ENCODE data around the gene LIN28A. TPM values are rescaled to one million over a fixed set of nuclear protein-coding genes. Genes with fewer than 3 reads are reported as not detected.

The LIN28A gene
- total RNA-seq, 4 donors from 2014 or later = not detected

- intact Hi-C loops (cut with DNase I; ENCODE audit: low total_unique reads) = no loop called here
- WGBS, 2 donors = 94 to 95% methylated on average over 3 of the region's 3 CpGs
- TF ChIP-seq POLR2A (IDR thresholded peaks at IDR 0.05) = no peak
- no peak for TF ChIP-seq CTCF (IDR thresholded peaks at IDR 0.05)
These were observed 39.3 kb downstream of the LIN28A start for GRCh38 chr1:26449868-26450267.

GRCh38 chr1:26450908-26451307 lies 40.3 kb downstream of the LIN28A start:
- no peak for DNase-seq (ENCODE audit: low spot score in 2 of 2)
- TF ChIP-seq CTCF (IDR thresholded peaks at IDR 0.05) (no peak), POLR2A (IDR thresholded peaks at IDR 0.05) (no peak)
- intact Hi-C loops (cut with DNase I; ENCODE audit: low total_unique reads) = no loop called here
- no peak overlapping the region for H3K4me3 ChIP-seq (ENCODE audit: low read depth, poor library complexity, severe bottlenecking)
- 90% methylated on average over 3 of the region's 3 CpGs for WGBS, 2 donors

More at GRCh38 chr1:26449868-26450267, 39.3 kb downstream of the LIN28A start:
- H3K4me3 ChIP-seq (ENCODE audit: low read depth, poor library complexity, severe bottlenecking) = no peak overlapping the region
- no peak for DNase-seq (ENCODE audit: low spot score in 2 of 2)

- TF ChIP-seq CTCF (IDR thresholded peaks at IDR 0.05) (no peak), POLR2A (IDR thresholded peaks at IDR 0.05) (no peak)
- WGBS, 2 donors = 94 to 96% methylated on average over 5 of the region's 5 CpGs
- H3K4me3 ChIP-seq (ENCODE audit: low read depth, poor library complexity, severe bottlenecking) = no peak overlapping the region
- intact Hi-C loops (cut with DNase I; ENCODE audit: low total_unique reads) = no loop called here
- DNase-seq (ENCODE audit: low spot score in 2 of 2) = peak in 1 of 2 donors; percentile 36
These were observed 42.0 kb downstream of the LIN28A start for GRCh38 chr1:26452459-26453183.

- no peak for DNase-seq (ENCODE audit: low spot score in 2 of 2)
- no peak overlapping the region for H3K4me3 ChIP-seq (ENCODE audit: low read depth, poor library complexity, severe bottlenecking)
- intact Hi-C loops (cut with DNase I; ENCODE audit: low total_unique reads) = no loop called here
- TF ChIP-seq CTCF (IDR thresholded peaks at IDR 0.05) = no peak
- no peak for TF ChIP-seq POLR2A (IDR thresholded peaks at IDR 0.05)
- WGBS, 2 donors = 94 to 100% methylated on average over 1 of the region's 1 CpG
These were observed 48.5 kb downstream of the LIN28A start for GRCh38 chr1:26459148-26459547.

- DNase-seq (ENCODE audit: low spot score in 2 of 2) = peak in 1 of 2 donors; percentile 54
- H3K4me3 ChIP-seq (ENCODE audit: low read depth, poor library complexity, severe bottlenecking) = no peak overlapping the region
- TF ChIP-seq CTCF (IDR thresholded peaks at IDR 0.05) (no peak), POLR2A (IDR thresholded peaks at IDR 0.05) (no peak)
- WGBS, 2 donors = 72 to 78% methylated on average over 3 of the region's 3 CpGs
- intact Hi-C loops (cut with DNase I; ENCODE audit: low total_unique reads) = no loop called here
These were observed 49.0 kb downstream of the LIN28A start for GRCh38 chr1:26459573-26460031.
